ENCODE data around the gene CTNNA3. TPM values are rescaled to one million over a fixed set of nuclear protein-coding genes. Genes with fewer than 3 reads are reported as not detected.

Gene CTNNA3
- total and polyA plus RNA-seq, 4 donors, result 0.16 to 2.4 (median 1.4) TPM

GRCh38 chr10:66760941-66761340 lies 935.1 kb downstream of the CTNNA3 start:
- no peaks in the 10 kb centered on the region for H3K9me3 ChIP-seq (ENCODE audit: control insufficient read depth in 4 of 4, low read length in 3 of 4)
- H3K27me3 ChIP-seq (ENCODE audit: control insufficient read depth in 4 of 4, insufficient read depth in 4 of 4, low read length in 3 of 4), result no peaks in the 10 kb centered on the region
- H3K9ac ChIP-seq (ENCODE audit: low read depth in 1 of 2, low read length in 2 of 2), result no peak overlapping the region
- 99% methylated on average over 1 of the region's 1 CpG for WGBS
- TF ChIP-seq TAF1 (conservative IDR thresholded peaks at IDR 0.05) (no peak), ATF3 (IDR thresholded peaks at IDR 0.05) (no peak), RXRA (IDR thresholded peaks at IDR 0.05) (no peak), FOXA2 (IDR thresholded peaks at IDR 0.05) (no peak), JUND (IDR thresholded peaks at IDR 0.05) (no peak), HNF4A (conservative IDR thresholded peaks at IDR 0.05) (no peak), GABPA (IDR thresholded peaks at IDR 0.05 in 1 of 2, conservative IDR thresholded peaks at IDR 0.05 in 1 of 2) (no peak), HNF4G (IDR thresholded peaks at IDR 0.05) (no peak), ZBTB33 (IDR thresholded peaks at IDR 0.05) (no peak), EGR1 (IDR thresholded peaks at IDR 0.05; ENCODE audit: low read depth in 2 of 2) (no peak), MAX (IDR thresholded peaks at IDR 0.05) (no peak)
- H3K27ac ChIP-seq (ENCODE audit: low read depth in 1 of 2, low read length in 2 of 2), result no peak overlapping the region
- no peak overlapping the region for H3K4me3 ChIP-seq (ENCODE audit: low read depth in 1 of 3, low read length in 3 of 3)
- no peaks in the 10 kb centered on the region for H3K4me1 ChIP-seq (ENCODE audit: control insufficient read depth in 4 of 4, insufficient read depth in 4 of 4, low read length in 3 of 4)
- DNase-seq (ENCODE audit: low spot score), result no peak
- no peaks in the 10 kb centered on the region for H3K36me3 ChIP-seq (ENCODE audit: control insufficient read depth in 4 of 4, insufficient read depth in 3 of 4, low read depth in 1 of 4, low read length in 3 of 4)

- DNase-seq (ENCODE audit: low spot score), result no peak
- H3K9ac ChIP-seq (ENCODE audit: low read depth in 1 of 2, low read length in 2 of 2), result no peak overlapping the region
- H3K36me3 ChIP-seq (ENCODE audit: control insufficient read depth in 4 of 4, insufficient read depth in 3 of 4, low read depth in 1 of 4, low read length in 3 of 4), result no peaks in the 10 kb centered on the region
- WGBS, result 70% methylated on average over 3 of the region's 3 CpGs
- H3K9me3 ChIP-seq (ENCODE audit: control insufficient read depth in 4 of 4, low read length in 3 of 4), result no peaks in the 10 kb centered on the region
- no peak overlapping the region for H3K27ac ChIP-seq (ENCODE audit: low read depth in 1 of 2, low read length in 2 of 2)
- no peaks in the 10 kb centered on the region for H3K4me1 ChIP-seq (ENCODE audit: control insufficient read depth in 4 of 4, insufficient read depth in 4 of 4, low read length in 3 of 4)
- TF ChIP-seq EGR1 (IDR thresholded peaks at IDR 0.05; ENCODE audit: low read depth in 2 of 2) (no peak), FOXA2 (IDR thresholded peaks at IDR 0.05) (no peak), HNF4A (conservative IDR thresholded peaks at IDR 0.05) (no peak), RAD21 (IDR thresholded peaks at IDR 0.05) (no peak), ZBTB33 (IDR thresholded peaks at IDR 0.05) (no peak), REST (IDR thresholded peaks at IDR 0.05) (no peak)
- no peak overlapping the region for H3K4me3 ChIP-seq (ENCODE audit: low read depth in 1 of 3, low read length in 3 of 3)
- H3K27me3 ChIP-seq (ENCODE audit: control insufficient read depth in 4 of 4, insufficient read depth in 4 of 4, low read length in 3 of 4), result no peaks in the 10 kb centered on the region
Measured at GRCh38 chr10:66755474-66755873, 940.5 kb downstream of the CTNNA3 start.
